ENCODE results near the gene RPP21. TPM values are rescaled to one million over a fixed set of nuclear protein-coding genes. Genes with fewer than 3 reads are reported as not detected.

RPP21 gene
- total RNA-seq, 1 donor from 2014 or later = 29.3 TPM

- no peaks in the 10 kb centered on the region for H3K4me1 ChIP-seq
- no peak for DNase-seq
- TF ChIP-seq CTCF (IDR thresholded peaks at IDR 0.05) = no peak
- H3K9me3 ChIP-seq = no peaks in the 10 kb centered on the region
- H3K4me3 ChIP-seq = no peak overlapping the region
- peaks cover 48% of the 10 kb centered on the region for H3K27me3 ChIP-seq
- no peaks in the 10 kb centered on the region for H3K36me3 ChIP-seq
- ATAC-seq = no peak
- no peak overlapping the region for H3K27ac ChIP-seq
- intact Hi-C loops (cut with DNase I) = no loop called here
These were observed 41.2 kb downstream of the RPP21 start for GRCh38 chr6:30386166-30386565.

GRCh38 chr6:30391240-30391639 is 46.3 kb downstream of the RPP21 start:
- Histone ChIP-seq H3K27me3 (peaks cover 45% of the 10 kb centered on the region), H3K9me3 (no peaks in the 10 kb centered on the region)

GRCh38 chr6:30394139-30394538 is 49.2 kb downstream of the RPP21 start:
- no peaks in the 10 kb centered on the region for H3K9me3 ChIP-seq
- H3K27me3 ChIP-seq = peaks cover 46% of the 10 kb centered on the region
- DNase-seq (no peak), ATAC-seq (no peak)
- intact Hi-C loops (cut with DNase I) = no loop called here
- no peaks in the 10 kb centered on the region for H3K36me3 ChIP-seq
- H3K4me1 ChIP-seq = no peaks in the 10 kb centered on the region
- no peak for TF ChIP-seq CTCF (IDR thresholded peaks at IDR 0.05)
- no peak overlapping the region for H3K27ac ChIP-seq
- no peak overlapping the region for H3K4me3 ChIP-seq

More at GRCh38 chr6:30391240-30391639, 46.3 kb downstream of the RPP21 start:
- intact Hi-C loops (cut with DNase I) = no loop called here
- TF ChIP-seq CTCF (IDR thresholded peaks at IDR 0.05) = no peak
- no peak overlapping the region for H3K27ac ChIP-seq
- H3K4me1 ChIP-seq = no peaks in the 10 kb centered on the region
- ATAC-seq (no peak), DNase-seq (no peak)
- H3K36me3 ChIP-seq = no peaks in the 10 kb centered on the region
- no peak overlapping the region for H3K4me3 ChIP-seq

Other genes starting within 250 kb of the RPP21 start
- 0.35 TPM for gene TRIM31, start 232.1 kb upstream of the RPP21 start, total RNA-seq
- not detected for gene TRIM40, start 209.0 kb upstream of the RPP21 start, total RNA-seq
- gene TRIM10, start 183.9 kb upstream of the RPP21 start, total RNA-seq = not detected
- gene TRIM15, start 181.6 kb upstream of the RPP21 start, total RNA-seq = not detected
- gene TRIM26, start 131.8 kb upstream of the RPP21 start, total RNA-seq = 48.1 TPM
- 11.5 TPM for gene TRIM39, start 18.2 kb upstream of the RPP21 start, total RNA-seq
- 1,028 TPM for gene HLA-E, start 144.4 kb downstream of the RPP21 start, total RNA-seq
- 54.8 TPM for gene GNL1, start 211.3 kb downstream of the RPP21 start, total RNA-seq
- 6.9 TPM for gene PRR3, start 212.1 kb downstream of the RPP21 start, total RNA-seq
- gene ABCF1, start 226.3 kb downstream of the RPP21 start, total RNA-seq = 42.5 TPM